Ureter (tissue), 1 donor: ENCODE results near the gene SEC14L5. TPM values are rescaled to one million over a fixed set of nuclear protein-coding genes. Genes with fewer than 3 reads are reported as not detected.
"Not testable (repeated sequence)": the region's sequence is repeated elsewhere in the genome, so short reads cannot be mapped to it uniquely, and the experiment has no call there.

Source experiments
- DNase-seq: peaks from one replicate; pipeline ENCODE4 v3.0.0-alpha.2; 2020; ENCODE audit warnings: low spot score
- total RNA-seq: library from RNA; stranded (reverse); gene quantifications from one replicate; pipeline ENCODE4 v1.2.4, GENCODE V29; 2023
- donor health status: DM: yes; HTN: yes; CAD: no.

Gene SEC14L5
- total RNA-seq, 1 donor from 2014 or later = not detected

- not testable (repeated sequence) for DNase-seq
Observed at GRCh38 chr16:4929619-4930018, 28.5 kb upstream of the SEC14L5 start.

GRCh38 chr16:4931381-4931780 is 26.7 kb upstream of the SEC14L5 start:
- DNase-seq = no peak

- DNase-seq = no peak
Observed at GRCh38 chr16:4933433-4933832, 24.7 kb upstream of the SEC14L5 start.

GRCh38 chr16:4933871-4934395 is 24.2 kb upstream of the SEC14L5 start:
- DNase-seq = no peak

- DNase-seq = no peak
Observed at GRCh38 chr16:4934591-4934990, 23.5 kb upstream of the SEC14L5 start.

GRCh38 chr16:4935241-4935855 is 22.8 kb upstream of the SEC14L5 start:
- peak; percentile 87 for DNase-seq

GRCh38 chr16:4936181-4936990 is 21.7 kb upstream of the SEC14L5 start:
- DNase-seq = no peak

- peak; percentile 89 for DNase-seq
Observed at GRCh38 chr16:4936991-4937781, 20.9 kb upstream of the SEC14L5 start, which contains the start of gene PPL. TSS of gene PPL (minus strand) at chr16:4937148. CDS start at chr16:4937045, 103 bp downstream.

- no peak for DNase-seq
Observed at GRCh38 chr16:4937782-4938682, 20.1 kb upstream of the SEC14L5 start.

GRCh38 chr16:4938683-4939030 is 19.5 kb upstream of the SEC14L5 start:
- no peak for DNase-seq

- no peak for DNase-seq
Observed at GRCh38 chr16:4940719-4941118, 17.4 kb upstream of the SEC14L5 start.

GRCh38 chr16:4942481-4942880 is 15.6 kb upstream of the SEC14L5 start:
- no peak for DNase-seq

- peak; percentile 94 for DNase-seq
Observed at GRCh38 chr16:4944333-4945281, 13.5 kb upstream of the SEC14L5 start.

- peak; percentile 87 for DNase-seq
Observed at GRCh38 chr16:4945560-4946502, 12.3 kb upstream of the SEC14L5 start.

GRCh38 chr16:4946917-4947316 is 11.2 kb upstream of the SEC14L5 start:
- no peak for DNase-seq

- no peak for DNase-seq
Observed at GRCh38 chr16:4947722-4948503, 10.2 kb upstream of the SEC14L5 start.

GRCh38 chr16:4948903-4949766 is 9.0 kb upstream of the SEC14L5 start:
- no peak for DNase-seq
